Neural cell (in vitro differentiated cells): Measurements from ENCODE around the gene ACTRT3.

Experiments
- CTCF ChIP-seq: fragments of 450-650 bp; IDR thresholded peaks from 2 replicates; pipeline ENCODE4 v1.5.1; 2014; ENCODE audit warnings: antibody characterized with exemption, mild to moderate bottlenecking, moderate library complexity; ENCODE audit not compliant: poor library complexity, severe bottlenecking
- EP300 ChIP-seq: fragments of 450-650 bp; conservative IDR thresholded peaks from 2 replicates; pipeline ENCODE4 v1.6.1; 2014; ENCODE audit warnings: antibody characterized with exemption, mild to moderate bottlenecking, moderate library complexity; ENCODE audit not compliant: poor library complexity, severe bottlenecking
- EZH2 ChIP-seq: fragments of 200-600, 300-800 bp; shearing (Covaris generic), sonication (generic); IDR thresholded peaks from 2 replicates; pipeline ENCODE4 v1.6.1; 2014; ENCODE audit warnings: antibody characterized with exemption, low read length, borderline replicate concordance, mild to moderate bottlenecking; ENCODE audit not compliant: insufficient read depth, poor library complexity, severe bottlenecking
- POLR2AphosphoS5 ChIP-seq: IDR thresholded peaks from 2 replicates; pipeline ENCODE4 v1.6.1; 2012
- REST ChIP-seq: IDR thresholded peaks from 2 replicates; pipeline ENCODE4 v1.6.1; 2012; ENCODE audit warnings: borderline replicate concordance

GRCh38 chr3:169790687-169791429 lies 21.5 kb upstream of the ACTRT3 start:
- no peak for TF ChIP-seq CTCF
- no peak for TF ChIP-seq EP300
- TF ChIP-seq REST = no peak
- no peak for TF ChIP-seq EZH2
- TF ChIP-seq POLR2AphosphoS5 = no peak
